ENCODE results near the gene SAP30.

The SAP30 gene

GRCh38 chr4:173367946-173368345 lies 2.8 kb upstream of the SAP30 start:
- no peak for DNase-seq

GRCh38 chr4:173370130-173370476 lies 651 bp upstream of the SAP30 start:
- DNase-seq = no peak

- DNase-seq = peak; percentile 30
Measured at GRCh38 chr4:173371292-173372192, 788 bp downstream of the SAP30 start.

- no peak for DNase-seq
Measured at GRCh38 chr4:173374588-173374987, 3.8 kb downstream of the SAP30 start.

- DNase-seq = no peak
Measured at GRCh38 chr4:173379929-173380328, 9.2 kb downstream of the SAP30 start.

- no peak for DNase-seq
Measured at GRCh38 chr4:173380987-173381386, 10.2 kb downstream of the SAP30 start.

GRCh38 chr4:173381610-173382009 lies 10.9 kb downstream of the SAP30 start:
- DNase-seq = no peak

GRCh38 chr4:173382349-173382748 lies 11.6 kb downstream of the SAP30 start:
- no peak for DNase-seq

GRCh38 chr4:173386751-173387150 lies 16.0 kb downstream of the SAP30 start:
- DNase-seq = no peak

- no peak for DNase-seq
Measured at GRCh38 chr4:173391701-173392100, 20.9 kb downstream of the SAP30 start.

GRCh38 chr4:173397604-173398003 lies 26.9 kb downstream of the SAP30 start:
- no peak for DNase-seq

- no peak for DNase-seq
Measured at GRCh38 chr4:173398220-173398619, 27.5 kb downstream of the SAP30 start.

- no peak for DNase-seq
Measured at GRCh38 chr4:173398779-173399415, 28.1 kb downstream of the SAP30 start, which contains the start of gene SCRG1. TSS of gene SCRG1 (minus strand) at chr4:173399116. CDS start at chr4:173391414, 7,702 bp downstream.

GRCh38 chr4:173401063-173401462 lies 30.3 kb downstream of the SAP30 start:
- no peak for DNase-seq

GRCh38 chr4:173403051-173403450 lies 32.3 kb downstream of the SAP30 start:
- no peak for DNase-seq

GRCh38 chr4:173404296-173404865 lies 33.6 kb downstream of the SAP30 start:
- DNase-seq = no peak

- no peak for DNase-seq
Measured at GRCh38 chr4:173405840-173406606, 35.3 kb downstream of the SAP30 start.

GRCh38 chr4:173410079-173410478 lies 39.3 kb downstream of the SAP30 start:
- DNase-seq = no peak

- no peak for DNase-seq
Measured at GRCh38 chr4:173411106-173411693, 40.4 kb downstream of the SAP30 start.

- no peak for DNase-seq
Measured at GRCh38 chr4:173413036-173413435, 42.3 kb downstream of the SAP30 start.

- DNase-seq = no peak
Measured at GRCh38 chr4:173414456-173414855, 43.7 kb downstream of the SAP30 start.

GRCh38 chr4:173415092-173415491 lies 44.3 kb downstream of the SAP30 start:
- no peak for DNase-seq
